H1 (cell line): ENCODE data around the gene SHC3. TPM values are rescaled to one million over a fixed set of nuclear protein-coding genes. Genes with fewer than 3 reads are reported as not detected.

Experiments
- FOSL1 ChIP-seq: IDR thresholded peaks from 2 replicates; pipeline ENCODE4 v1.6.1; 2011; ENCODE audit warnings: mild to moderate bottlenecking, low read depth, low read length, moderate library complexity; ENCODE audit not compliant: insufficient read depth
- RBBP5 ChIP-seq: IDR thresholded peaks from 2 replicates; pipeline ENCODE4 v1.7.1; 2012; ENCODE audit warnings: low read depth, mild to moderate bottlenecking, inconsistent platforms, low read length, moderate library complexity, borderline replicate concordance
- RXRA ChIP-seq: IDR thresholded peaks from 2 replicates; pipeline ENCODE4 v1.6.1; 2011; ENCODE audit warnings: low read depth, mild to moderate bottlenecking, low read length, moderate library complexity; ENCODE audit not compliant: insufficient read depth
- SIRT6 ChIP-seq: IDR thresholded peaks from one replicate; pipeline ENCODE4 v1.7.1; 2012; ENCODE audit warnings: low read length, inconsistent platforms
- polyA plus RNA-seq, 7 experiments: library from polyadenylated mRNA; depleted of rRNA in 3 of 7; stranded (reverse) in 5 of 7; unstranded in 2 of 7; fragments of >200 nt in 5 of 7; fragments of 200-250 nt in 2 of 7; gene quantifications; 1 replicate in 5 of 7; 2 replicates in 1 of 7; 4 replicates in 1 of 7; pipeline versions ENCODE4 v1.2.1 to v1.2.3, GENCODE V29; 2011 to 2013; ENCODE audit warnings: missing spikeins in 2 of 7, mixed read lengths in 2 of 7
- total RNA-seq: library from RNA; stranded (reverse); fragmentation: NEBNext Ultra II Directional; extraction: Animal tissue kit (Norgen Biotek cat#: 25700); gene quantifications from 2 replicates; pipeline ENCODE4 v1.2.1, GENCODE V29; 2021
- TF ChIP-seq, protein P1 (sequence below): fragments of 300-600 bp; sonication (generic); IDR thresholded peaks from 2 replicates; pipeline ENCODE4 v1.7.1; 2012; ENCODE audit warnings: low read length, moderate library complexity, mild to moderate bottlenecking, inconsistent platforms; ENCODE audit not compliant: insufficient replicate concordance
- TF ChIP-seq, protein P2 (sequence below), 3 experiments: IDR thresholded peaks; 1 replicate in 2 of 3; 2 replicates in 1 of 3; pipeline versions ENCODE4 v1.5.1 to v1.6.1; 2011; ENCODE audit warnings: low read length in 3 of 3, mild to moderate bottlenecking in 3 of 3, inconsistent platforms in 2 of 3, low read depth in 1 of 3, moderate library complexity in 1 of 3; ENCODE audit not compliant: insufficient read depth in 1 of 3; ENCODE audit errors: control extremely low read depth in 1 of 3

The SHC3 gene
- total and polyA plus RNA-seq, 2 of the 8 experiments (the other 6 are each of a cell fraction or from before 2014, with no cell fraction given): 1.4 to 7.1 TPM

- TF ChIP-seq FOSL1 (no peak), SIRT6 (no peak), RXRA (no peak), RBBP5 (peak; percentile 70; the same call in 1 of the 2 replicates)
- TF ChIP-seq, protein P1, sequence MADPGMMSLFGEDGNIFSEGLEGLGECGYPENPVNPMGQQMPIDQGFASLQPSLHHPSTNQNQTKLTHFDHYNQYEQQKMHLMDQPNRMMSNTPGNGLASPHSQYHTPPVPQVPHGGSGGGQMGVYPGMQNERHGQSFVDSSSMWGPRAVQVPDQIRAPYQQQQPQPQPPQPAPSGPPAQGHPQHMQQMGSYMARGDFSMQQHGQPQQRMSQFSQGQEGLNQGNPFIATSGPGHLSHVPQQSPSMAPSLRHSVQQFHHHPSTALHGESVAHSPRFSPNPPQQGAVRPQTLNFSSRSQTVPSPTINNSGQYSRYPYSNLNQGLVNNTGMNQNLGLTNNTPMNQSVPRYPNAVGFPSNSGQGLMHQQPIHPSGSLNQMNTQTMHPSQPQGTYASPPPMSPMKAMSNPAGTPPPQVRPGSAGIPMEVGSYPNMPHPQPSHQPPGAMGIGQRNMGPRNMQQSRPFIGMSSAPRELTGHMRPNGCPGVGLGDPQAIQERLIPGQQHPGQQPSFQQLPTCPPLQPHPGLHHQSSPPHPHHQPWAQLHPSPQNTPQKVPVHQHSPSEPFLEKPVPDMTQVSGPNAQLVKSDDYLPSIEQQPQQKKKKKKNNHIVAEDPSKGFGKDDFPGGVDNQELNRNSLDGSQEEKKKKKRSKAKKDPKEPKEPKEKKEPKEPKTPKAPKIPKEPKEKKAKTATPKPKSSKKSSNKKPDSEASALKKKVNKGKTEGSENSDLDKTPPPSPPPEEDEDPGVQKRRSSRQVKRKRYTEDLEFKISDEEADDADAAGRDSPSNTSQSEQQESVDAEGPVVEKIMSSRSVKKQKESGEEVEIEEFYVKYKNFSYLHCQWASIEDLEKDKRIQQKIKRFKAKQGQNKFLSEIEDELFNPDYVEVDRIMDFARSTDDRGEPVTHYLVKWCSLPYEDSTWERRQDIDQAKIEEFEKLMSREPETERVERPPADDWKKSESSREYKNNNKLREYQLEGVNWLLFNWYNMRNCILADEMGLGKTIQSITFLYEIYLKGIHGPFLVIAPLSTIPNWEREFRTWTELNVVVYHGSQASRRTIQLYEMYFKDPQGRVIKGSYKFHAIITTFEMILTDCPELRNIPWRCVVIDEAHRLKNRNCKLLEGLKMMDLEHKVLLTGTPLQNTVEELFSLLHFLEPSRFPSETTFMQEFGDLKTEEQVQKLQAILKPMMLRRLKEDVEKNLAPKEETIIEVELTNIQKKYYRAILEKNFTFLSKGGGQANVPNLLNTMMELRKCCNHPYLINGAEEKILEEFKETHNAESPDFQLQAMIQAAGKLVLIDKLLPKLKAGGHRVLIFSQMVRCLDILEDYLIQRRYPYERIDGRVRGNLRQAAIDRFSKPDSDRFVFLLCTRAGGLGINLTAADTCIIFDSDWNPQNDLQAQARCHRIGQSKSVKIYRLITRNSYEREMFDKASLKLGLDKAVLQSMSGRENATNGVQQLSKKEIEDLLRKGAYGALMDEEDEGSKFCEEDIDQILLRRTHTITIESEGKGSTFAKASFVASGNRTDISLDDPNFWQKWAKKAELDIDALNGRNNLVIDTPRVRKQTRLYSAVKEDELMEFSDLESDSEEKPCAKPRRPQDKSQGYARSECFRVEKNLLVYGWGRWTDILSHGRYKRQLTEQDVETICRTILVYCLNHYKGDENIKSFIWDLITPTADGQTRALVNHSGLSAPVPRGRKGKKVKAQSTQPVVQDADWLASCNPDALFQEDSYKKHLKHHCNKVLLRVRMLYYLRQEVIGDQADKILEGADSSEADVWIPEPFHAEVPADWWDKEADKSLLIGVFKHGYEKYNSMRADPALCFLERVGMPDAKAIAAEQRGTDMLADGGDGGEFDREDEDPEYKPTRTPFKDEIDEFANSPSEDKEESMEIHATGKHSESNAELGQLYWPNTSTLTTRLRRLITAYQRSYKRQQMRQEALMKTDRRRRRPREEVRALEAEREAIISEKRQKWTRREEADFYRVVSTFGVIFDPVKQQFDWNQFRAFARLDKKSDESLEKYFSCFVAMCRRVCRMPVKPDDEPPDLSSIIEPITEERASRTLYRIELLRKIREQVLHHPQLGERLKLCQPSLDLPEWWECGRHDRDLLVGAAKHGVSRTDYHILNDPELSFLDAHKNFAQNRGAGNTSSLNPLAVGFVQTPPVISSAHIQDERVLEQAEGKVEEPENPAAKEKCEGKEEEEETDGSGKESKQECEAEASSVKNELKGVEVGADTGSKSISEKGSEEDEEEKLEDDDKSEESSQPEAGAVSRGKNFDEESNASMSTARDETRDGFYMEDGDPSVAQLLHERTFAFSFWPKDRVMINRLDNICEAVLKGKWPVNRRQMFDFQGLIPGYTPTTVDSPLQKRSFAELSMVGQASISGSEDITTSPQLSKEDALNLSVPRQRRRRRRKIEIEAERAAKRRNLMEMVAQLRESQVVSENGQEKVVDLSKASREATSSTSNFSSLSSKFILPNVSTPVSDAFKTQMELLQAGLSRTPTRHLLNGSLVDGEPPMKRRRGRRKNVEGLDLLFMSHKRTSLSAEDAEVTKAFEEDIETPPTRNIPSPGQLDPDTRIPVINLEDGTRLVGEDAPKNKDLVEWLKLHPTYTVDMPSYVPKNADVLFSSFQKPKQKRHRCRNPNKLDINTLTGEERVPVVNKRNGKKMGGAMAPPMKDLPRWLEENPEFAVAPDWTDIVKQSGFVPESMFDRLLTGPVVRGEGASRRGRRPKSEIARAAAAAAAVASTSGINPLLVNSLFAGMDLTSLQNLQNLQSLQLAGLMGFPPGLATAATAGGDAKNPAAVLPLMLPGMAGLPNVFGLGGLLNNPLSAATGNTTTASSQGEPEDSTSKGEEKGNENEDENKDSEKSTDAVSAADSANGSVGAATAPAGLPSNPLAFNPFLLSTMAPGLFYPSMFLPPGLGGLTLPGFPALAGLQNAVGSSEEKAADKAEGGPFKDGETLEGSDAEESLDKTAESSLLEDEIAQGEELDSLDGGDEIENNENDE: no peak
- TF ChIP-seq, protein P2, sequence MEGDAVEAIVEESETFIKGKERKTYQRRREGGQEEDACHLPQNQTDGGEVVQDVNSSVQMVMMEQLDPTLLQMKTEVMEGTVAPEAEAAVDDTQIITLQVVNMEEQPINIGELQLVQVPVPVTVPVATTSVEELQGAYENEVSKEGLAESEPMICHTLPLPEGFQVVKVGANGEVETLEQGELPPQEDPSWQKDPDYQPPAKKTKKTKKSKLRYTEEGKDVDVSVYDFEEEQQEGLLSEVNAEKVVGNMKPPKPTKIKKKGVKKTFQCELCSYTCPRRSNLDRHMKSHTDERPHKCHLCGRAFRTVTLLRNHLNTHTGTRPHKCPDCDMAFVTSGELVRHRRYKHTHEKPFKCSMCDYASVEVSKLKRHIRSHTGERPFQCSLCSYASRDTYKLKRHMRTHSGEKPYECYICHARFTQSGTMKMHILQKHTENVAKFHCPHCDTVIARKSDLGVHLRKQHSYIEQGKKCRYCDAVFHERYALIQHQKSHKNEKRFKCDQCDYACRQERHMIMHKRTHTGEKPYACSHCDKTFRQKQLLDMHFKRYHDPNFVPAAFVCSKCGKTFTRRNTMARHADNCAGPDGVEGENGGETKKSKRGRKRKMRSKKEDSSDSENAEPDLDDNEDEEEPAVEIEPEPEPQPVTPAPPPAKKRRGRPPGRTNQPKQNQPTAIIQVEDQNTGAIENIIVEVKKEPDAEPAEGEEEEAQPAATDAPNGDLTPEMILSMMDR (IDR thresholded peaks at IDR 0.05; ENCODE audit: control extremely low read depth in 1 of 3, insufficient read depth in 1 of 3, low read depth in 1 of 3, low read length in 3 of 3): no peak
These were observed 1.5 kb upstream of the SHC3 start (continued) for GRCh38 chr9:89179895-89180734.
